B cell (primary cell): ENCODE results near the gene DEXI.

Experiments used
- CTCF ChIP-seq: fragments of 200-600 bp; IDR thresholded peaks from one replicate; pipeline ENCODE4 v1.8.0; 2022; ENCODE audit warnings: antibody characterized with exemption, mild to moderate bottlenecking
- EZH2 ChIP-seq: IDR thresholded peaks from 2 replicates; pipeline ENCODE4 v1.6.1; 2012; ENCODE audit warnings: borderline replicate concordance, low read depth, mild to moderate bottlenecking, moderate library complexity, low read length; ENCODE audit not compliant: insufficient read depth, poor library complexity, severe bottlenecking

- peak; percentile 51 for TF ChIP-seq CTCF
- TF ChIP-seq EZH2 = no peak
These were observed 46.0 kb upstream of the DEXI start for GRCh38 chr16:10988164-10988803.
